ENCODE results near the gene STARD6. TPM values are rescaled to one million over a fixed set of nuclear protein-coding genes. Genes with fewer than 3 reads are reported as not detected.
A peak's percentile ranks its signal among the peaks of the same experiment; 100 is the strongest.

The STARD6 gene
- total and polyA plus RNA-seq, 8 donors: not detected

GRCh38 chr18:54296062-54296461, 61.6 kb downstream of the STARD6 start:
- no peak for TF ChIP-seq CTCF (IDR thresholded peaks at IDR 0.05)
- no peak for TF ChIP-seq POLR2A (IDR thresholded peaks at IDR 0.05)
- TF ChIP-seq EP300 (IDR thresholded peaks at IDR 0.05): no peak
- no peak for TF ChIP-seq POLR2AphosphoS5 (IDR thresholded peaks at IDR 0.05)
- no peak overlapping the region for H3K27ac ChIP-seq
- 90 to 99% (median 97%) methylated on average over 2 of the region's 2 CpGs for WGBS, 5 donors
- peaks cover 7 to 36% (median 31%) of the 10 kb centered on the region in 4 donors for H3K36me3 ChIP-seq
- H3K27me3 ChIP-seq: no peaks in the 10 kb centered on the region
- no peak for DNase-seq
- intact Hi-C loops (cut with DNase I; ENCODE audit: low total_unique reads): no loop called here
- no peak overlapping the region for H3K4me3 ChIP-seq
- H3K9me3 ChIP-seq: peaks cover 0 to 15% (median 8%) of the 10 kb centered on the region in 4 donors
- H3K4me1 ChIP-seq: no peaks in the 10 kb centered on the region

GRCh38 chr18:54294274-54294673, 63.4 kb downstream of the STARD6 start:
- Histone ChIP-seq H3K9me3 (peaks cover 0 to 13% (median 10%) of the 10 kb centered on the region in 4 donors), H3K4me3 (no peak overlapping the region), H3K27ac (no peak overlapping the region), H3K4me1 (no peaks in the 10 kb centered on the region), H3K36me3 (peaks cover 11 to 51% (median 41%) of the 10 kb centered on the region in 4 donors), H3K27me3 (no peaks in the 10 kb centered on the region)
- no peak for DNase-seq
- WGBS, 5 donors: 97 to 99% (median 98%) methylated on average over 4 of the region's 4 CpGs
- no peak for TF ChIP-seq POLR2AphosphoS5 (IDR thresholded peaks at IDR 0.05)
- TF ChIP-seq CTCF (IDR thresholded peaks at IDR 0.05): no peak
- no peak for TF ChIP-seq EP300 (IDR thresholded peaks at IDR 0.05)
- TF ChIP-seq POLR2A (IDR thresholded peaks at IDR 0.05): no peak
- intact Hi-C loops (cut with DNase I; ENCODE audit: low total_unique reads): no loop called here

GRCh38 chr18:54284981-54285785, 72.5 kb downstream of the STARD6 start:
- Histone ChIP-seq H3K27ac (no peak overlapping the region), H3K36me3 (peaks cover 30 to 92% (median 86%) of the 10 kb centered on the region in 4 donors), H3K4me1 (no peaks in the 10 kb centered on the region), H3K27me3 (no peaks in the 10 kb centered on the region), H3K9me3 (peaks cover 0 to 12% (median 8%) of the 10 kb centered on the region in 4 donors), H3K4me3 (no peak overlapping the region)
- DNase-seq: peak in 1 of 2 donors; percentile 12
- TF ChIP-seq POLR2A (IDR thresholded peaks at IDR 0.05) (no peak), CTCF (IDR thresholded peaks at IDR 0.05) (no peak), POLR2AphosphoS5 (IDR thresholded peaks at IDR 0.05) (no peak), EP300 (IDR thresholded peaks at IDR 0.05) (no peak)
- intact Hi-C loops (cut with DNase I; ENCODE audit: low total_unique reads): no loop called here
- 57 to 84% (median 77%) methylated on average over 8 of the region's 8 CpGs for WGBS, 5 donors

- Histone ChIP-seq H3K4me1 (no peaks in the 10 kb centered on the region), H3K9me3 (peaks cover 0 to 8% (median 6%) of the 10 kb centered on the region in 4 donors), H3K27me3 (no peaks in the 10 kb centered on the region), H3K36me3 (peaks cover 29 to 93% (median 87%) of the 10 kb centered on the region in 4 donors), H3K4me3 (no peak overlapping the region), H3K27ac (no peak overlapping the region)
- DNase-seq: no peak
- WGBS, 5 donors: 87 to 96% (median 90%) methylated on average over 3 of the region's 3 CpGs
- intact Hi-C loops (cut with DNase I; ENCODE audit: low total_unique reads): no loop called here
- TF ChIP-seq CTCF (IDR thresholded peaks at IDR 0.05): no peak
- no peak for TF ChIP-seq EP300 (IDR thresholded peaks at IDR 0.05)
- no peak for TF ChIP-seq POLR2A (IDR thresholded peaks at IDR 0.05)
- TF ChIP-seq POLR2AphosphoS5 (IDR thresholded peaks at IDR 0.05): no peak
These were observed 73.1 kb downstream of the STARD6 start for GRCh38 chr18:54284535-54284934.
